ENCODE measurements around the gene CKAP4. TPM values are rescaled to one million over a fixed set of nuclear protein-coding genes. Genes with fewer than 3 reads are reported as not detected.

The CKAP4 gene
- total and polyA plus RNA-seq, 2 of the 13 experiments (the other 11 are each of a cell fraction or from before 2014, with no cell fraction given): 39.2 to 70.2 TPM

DNA sequence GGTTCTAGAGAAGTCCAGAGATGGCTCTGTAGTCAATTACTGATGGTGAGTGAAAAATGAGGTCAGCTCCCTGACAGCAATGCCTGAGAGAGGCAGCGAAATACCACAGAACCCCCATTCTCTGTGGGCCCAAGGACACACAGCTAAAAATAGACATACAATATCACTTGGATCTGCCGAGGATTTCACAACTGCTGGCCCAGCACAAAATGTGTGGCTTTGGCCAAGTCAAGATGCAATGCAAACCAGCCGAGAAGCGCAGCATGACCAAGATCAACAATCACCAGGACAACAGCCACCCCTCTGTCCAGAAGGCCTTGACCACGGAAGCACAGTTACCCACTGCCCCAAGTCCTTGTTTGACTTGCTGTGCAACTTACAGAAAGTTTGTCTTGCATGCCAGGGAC, 52.2 kb downstream of the CKAP4 start (continued):
- TF ChIP-seq PHB2 (IDR thresholded peaks at IDR 0.05; ENCODE audit: partially characterized antibody) (no peak), PHF8 (CRISPR knock-in tag; IDR thresholded peaks at IDR 0.05) (no peak), NR2F6 (IDR thresholded peaks at IDR 0.05) (peak; percentile 17; the same call in 1 of the 2 replicates), NR2F6 (CRISPR knock-in tag; IDR thresholded peaks at IDR 0.05) (no peak), POGZ (CRISPR knock-in tag; IDR thresholded peaks at IDR 0.05) (no peak), SAP130 (CRISPR knock-in tag; IDR thresholded peaks at IDR 0.05; ENCODE audit: low read depth) (0 out of 2 replicates have a peak, but pooled peaks have one; percentile 18), DNMT1 (CRISPR knock-in tag; IDR thresholded peaks at IDR 0.05) (no peak), GTF3A (CRISPR knock-in tag; conservative IDR thresholded peaks at IDR 0.05) (no peak), ZNF33B (CRISPR knock-in tag; IDR thresholded peaks at IDR 0.05) (no peak), ZNF225 (CRISPR knock-in tag; IDR thresholded peaks at IDR 0.05) (no peak), MAFK (conservative IDR thresholded peaks at IDR 0.05 in 1 of 2, IDR thresholded peaks at IDR 0.05 in 1 of 2; ENCODE audit: low read length in 2 of 2) (peak; percentile 22 to 38; a peak in 2 of 4 replicates), ZNF260 (CRISPR knock-in tag; IDR thresholded peaks at IDR 0.05; ENCODE audit: borderline replicate concordance, low read depth) (no peak), MAFG (CRISPR knock-in tag; IDR thresholded peaks at IDR 0.05) (no peak), ZMYM4 (CRISPR knock-in tag; IDR thresholded peaks at IDR 0.05) (peak; percentile 76), ZSCAN25 (CRISPR knock-in tag; IDR thresholded peaks at IDR 0.05) (no peak), ZC3H13 (CRISPR knock-in tag; IDR thresholded peaks at IDR 0.05) (no peak), SNAI1 (CRISPR knock-in tag; IDR thresholded peaks at IDR 0.05; ENCODE audit: borderline replicate concordance) (no peak), ZSCAN21 (CRISPR knock-in tag; IDR thresholded peaks at IDR 0.05; ENCODE audit: borderline replicate concordance) (no peak), ZNF20 (CRISPR knock-in tag; IDR thresholded peaks at IDR 0.05) (no peak), SMARCC2 (IDR thresholded peaks at IDR 0.05) (no peak), YY1 (IDR thresholded peaks at IDR 0.05; ENCODE audit: insufficient read depth, insufficient replicate concordance, low read depth, low read length) (no peak), NFATC3 (CRISPR knock-in tag; IDR thresholded peaks at IDR 0.05) (no peak), ZNF121 (CRISPR knock-in tag; IDR thresholded peaks at IDR 0.05) (no peak), ZNF33A (CRISPR knock-in tag; IDR thresholded peaks at IDR 0.05; ENCODE audit: borderline replicate concordance) (no peak)
- TF ChIP-seq, protein P1, sequence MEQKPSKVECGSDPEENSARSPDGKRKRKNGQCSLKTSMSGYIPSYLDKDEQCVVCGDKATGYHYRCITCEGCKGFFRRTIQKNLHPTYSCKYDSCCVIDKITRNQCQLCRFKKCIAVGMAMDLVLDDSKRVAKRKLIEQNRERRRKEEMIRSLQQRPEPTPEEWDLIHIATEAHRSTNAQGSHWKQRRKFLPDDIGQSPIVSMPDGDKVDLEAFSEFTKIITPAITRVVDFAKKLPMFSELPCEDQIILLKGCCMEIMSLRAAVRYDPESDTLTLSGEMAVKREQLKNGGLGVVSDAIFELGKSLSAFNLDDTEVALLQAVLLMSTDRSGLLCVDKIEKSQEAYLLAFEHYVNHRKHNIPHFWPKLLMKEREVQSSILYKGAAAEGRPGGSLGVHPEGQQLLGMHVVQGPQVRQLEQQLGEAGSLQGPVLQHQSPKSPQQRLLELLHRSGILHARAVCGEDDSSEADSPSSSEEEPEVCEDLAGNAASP (CRISPR knock-in tag; IDR thresholded peaks at IDR 0.05; ENCODE audit: borderline replicate concordance): peak; percentile 82; the same call in 1 of the 2 replicates
- TF ChIP-seq, protein P2, sequence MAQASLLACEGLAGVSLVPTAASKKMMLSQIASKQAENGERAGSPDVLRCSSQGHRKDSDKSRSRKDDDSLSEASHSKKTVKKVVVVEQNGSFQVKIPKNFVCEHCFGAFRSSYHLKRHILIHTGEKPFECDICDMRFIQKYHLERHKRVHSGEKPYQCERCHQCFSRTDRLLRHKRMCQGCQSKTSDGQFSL (CRISPR knock-in tag; IDR thresholded peaks at IDR 0.05): no peak
- TF ChIP-seq, protein P3, sequence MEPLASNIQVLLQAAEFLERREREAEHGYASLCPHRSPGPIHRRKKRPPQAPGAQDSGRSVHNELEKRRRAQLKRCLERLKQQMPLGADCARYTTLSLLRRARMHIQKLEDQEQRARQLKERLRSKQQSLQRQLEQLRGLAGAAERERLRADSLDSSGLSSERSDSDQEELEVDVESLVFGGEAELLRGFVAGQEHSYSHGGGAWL (CRISPR knock-in tag; IDR thresholded peaks at IDR 0.05): no peak
- TF ChIP-seq, protein P4, sequence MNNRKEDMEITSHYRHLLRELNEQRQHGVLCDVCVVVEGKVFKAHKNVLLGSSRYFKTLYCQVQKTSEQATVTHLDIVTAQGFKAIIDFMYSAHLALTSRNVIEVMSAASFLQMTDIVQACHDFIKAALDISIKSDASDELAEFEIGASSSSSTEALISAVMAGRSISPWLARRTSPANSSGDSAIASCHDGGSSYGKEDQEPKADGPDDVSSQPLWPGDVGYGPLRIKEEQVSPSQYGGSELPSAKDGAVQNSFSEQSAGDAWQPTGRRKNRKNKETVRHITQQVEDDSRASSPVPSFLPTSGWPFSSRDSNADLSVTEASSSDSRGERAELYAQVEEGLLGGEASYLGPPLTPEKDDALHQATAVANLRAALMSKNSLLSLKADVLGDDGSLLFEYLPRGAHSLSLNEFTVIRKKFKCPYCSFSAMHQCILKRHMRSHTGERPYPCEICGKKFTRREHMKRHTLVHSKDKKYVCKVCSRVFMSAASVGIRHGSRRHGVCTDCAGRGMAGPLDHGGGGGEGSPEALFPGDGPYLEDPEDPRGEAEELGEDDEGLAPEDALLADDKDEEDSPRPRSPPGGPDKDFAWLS (CRISPR knock-in tag; IDR thresholded peaks at IDR 0.05; ENCODE audit: borderline replicate concordance): no peak
- TF ChIP-seq, protein P5, sequence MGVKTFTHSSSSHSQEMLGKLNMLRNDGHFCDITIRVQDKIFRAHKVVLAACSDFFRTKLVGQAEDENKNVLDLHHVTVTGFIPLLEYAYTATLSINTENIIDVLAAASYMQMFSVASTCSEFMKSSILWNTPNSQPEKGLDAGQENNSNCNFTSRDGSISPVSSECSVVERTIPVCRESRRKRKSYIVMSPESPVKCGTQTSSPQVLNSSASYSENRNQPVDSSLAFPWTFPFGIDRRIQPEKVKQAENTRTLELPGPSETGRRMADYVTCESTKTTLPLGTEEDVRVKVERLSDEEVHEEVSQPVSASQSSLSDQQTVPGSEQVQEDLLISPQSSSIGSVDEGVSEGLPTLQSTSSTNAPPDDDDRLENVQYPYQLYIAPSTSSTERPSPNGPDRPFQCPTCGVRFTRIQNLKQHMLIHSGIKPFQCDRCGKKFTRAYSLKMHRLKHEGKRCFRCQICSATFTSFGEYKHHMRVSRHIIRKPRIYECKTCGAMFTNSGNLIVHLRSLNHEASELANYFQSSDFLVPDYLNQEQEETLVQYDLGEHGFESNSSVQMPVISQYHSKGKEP (CRISPR knock-in tag; IDR thresholded peaks at IDR 0.05): no peak

Measured in HepG2 (cell line).